ENCODE data around the gene CLDN8. TPM values are rescaled to one million over a fixed set of nuclear protein-coding genes. Genes with fewer than 3 reads are reported as not detected.

Gene CLDN8
- total and polyA plus RNA-seq, 10 of the 15 experiments (the other 5 are each of a cell fraction or from before 2014, with no cell fraction given): not detected

- DNase-seq (ENCODE audit: low read depth, low spot score) (no peak), ATAC-seq (no peak), FAIRE-seq (no peak)
- Histone ChIP-seq H3K27me3 (replicated peaks in 1 of 2; ENCODE audit: control insufficient read depth in 2 of 2, insufficient read depth in 2 of 2, low read length in 1 of 2) (no peaks in the 10 kb centered on the region), H3K9me3 (replicated peaks; ENCODE audit: control insufficient read depth, insufficient read depth, low read length) (no peaks in the 10 kb centered on the region), H3K4me2 (ENCODE audit: control insufficient read depth, insufficient read depth) (no peak overlapping the region), H3K36me3 (ENCODE audit: control insufficient read depth in 2 of 2, insufficient read depth in 2 of 2, low read length in 1 of 2) (no peaks in the 10 kb centered on the region), H3K79me2 (ENCODE audit: control insufficient read depth, insufficient read depth, low read length) (no peaks in the 10 kb centered on the region), H4K20me1 (ENCODE audit: control insufficient read depth, insufficient read depth) (no peaks in the 10 kb centered on the region), H2AFZ (ENCODE audit: control insufficient read depth, low read depth, low read length) (no peak overlapping the region), H3K4me3 (no peak overlapping the region), H3K4me1 (ENCODE audit: control insufficient read depth, insufficient read depth, low read length) (no peaks in the 10 kb centered on the region), H3K9ac (ENCODE audit: control insufficient read depth, insufficient read depth, low read length) (no peak overlapping the region), H3K27ac (ENCODE audit: control insufficient read depth, insufficient read depth) (no peak overlapping the region)
- ChIA-PET SMC1A (ENCODE audit: uncharacterized antibody, unreplicated experiment) (no interaction called here), RAD21 (ENCODE audit: unreplicated experiment) (no interaction called here), POLR2A (no interaction called here), CTCF (interaction anchor here (1.5 kb wide), 1 partner anchor 9 kb away, joined by 3 read pairs; no protein-coding TSS in a partner anchor)
- WGBS (ENCODE audit: insufficient coverage, insufficient replicate concordance, low lambda C conversion rate, missing lambda C conversion rate): 27% methylated on average over 2 of the region's 2 CpGs
- BruUV-seq (replicated peaks): no TSS peak
- TF ChIP-seq RELB (IDR thresholded peaks at IDR 0.05; ENCODE audit: low read depth): no peak
- TF ChIP-seq EZH2 (IDR thresholded peaks at IDR 0.05; ENCODE audit: borderline replicate concordance, control insufficient read depth, low read depth, low read length): no peak
- no peak for TF ChIP-seq ELK1 (IDR thresholded peaks at IDR 0.05; ENCODE audit: low read depth, low read length)
- intact Hi-C loops (cut with micrococcal nuclease; ENCODE audit: unreplicated experiment): no loop called here
- in situ Hi-C loops (cut with MboI): no loop called here
Measured at GRCh38 chr21:30186242-30186641, 29.7 kb downstream of the CLDN8 start.

- Histone ChIP-seq H3K79me2 (ENCODE audit: control insufficient read depth, insufficient read depth, low read length) (no peaks in the 10 kb centered on the region), H3K27ac (ENCODE audit: control insufficient read depth, insufficient read depth) (no peak overlapping the region), H4K20me1 (ENCODE audit: control insufficient read depth, insufficient read depth) (no peaks in the 10 kb centered on the region), H2AFZ (ENCODE audit: control insufficient read depth, low read depth, low read length) (no peak overlapping the region), H3K4me1 (ENCODE audit: control insufficient read depth, insufficient read depth, low read length) (no peaks in the 10 kb centered on the region), H3K9me3 (replicated peaks; ENCODE audit: control insufficient read depth, insufficient read depth, low read length) (no peaks in the 10 kb centered on the region), H3K9ac (ENCODE audit: control insufficient read depth, insufficient read depth, low read length) (no peak overlapping the region), H3K4me2 (ENCODE audit: control insufficient read depth, insufficient read depth) (no peak overlapping the region), H3K36me3 (ENCODE audit: control insufficient read depth in 2 of 2, insufficient read depth in 2 of 2, low read length in 1 of 2) (no peaks in the 10 kb centered on the region), H3K27me3 (replicated peaks in 1 of 2; ENCODE audit: control insufficient read depth in 2 of 2, insufficient read depth in 2 of 2, low read length in 1 of 2) (no peaks in the 10 kb centered on the region), H3K4me3 (no peak overlapping the region)
- ATAC-seq (no peak), DNase-seq (ENCODE audit: low read depth, low spot score) (no peak), FAIRE-seq (no peak)
- ChIA-PET SMC1A (ENCODE audit: uncharacterized antibody, unreplicated experiment) (no interaction called here), RAD21 (ENCODE audit: unreplicated experiment) (no interaction called here), POLR2A (no interaction called here), CTCF (no interaction called here)
- no peak for TF ChIP-seq DPF2 (IDR thresholded peaks at IDR 0.05)
- TF ChIP-seq POLR2A (IDR thresholded peaks at IDR 0.05; ENCODE audit: low read depth, low read length): no peak
- TF ChIP-seq ZNF217 (IDR thresholded peaks at IDR 0.05): no peak
- no peak for TF ChIP-seq GATAD2B (conservative IDR thresholded peaks at IDR 0.05; ENCODE audit: low read depth)
- TF ChIP-seq RB1 (IDR thresholded peaks at IDR 0.05; ENCODE audit: borderline replicate concordance): no peak
- TF ChIP-seq BCL11A (IDR thresholded peaks at IDR 0.05; ENCODE audit: low read depth, low read length): no peak
- TF ChIP-seq BCLAF1 (IDR thresholded peaks at IDR 0.05): no peak
- TF ChIP-seq IRF3 (IDR thresholded peaks at IDR 0.05): no peak
- no peak for TF ChIP-seq ATF7 (IDR thresholded peaks at IDR 0.05; ENCODE audit: low read depth)
- TF ChIP-seq NFYB (IDR thresholded peaks at IDR 0.05; ENCODE audit: insufficient read depth, low read depth, low read length): no peak
- in situ Hi-C loops (cut with MboI): no loop called here
- no TSS peak for BruUV-seq (replicated peaks)
- 38% methylated on average over 3 of the region's 3 CpGs for WGBS (ENCODE audit: insufficient coverage, insufficient replicate concordance, low lambda C conversion rate, missing lambda C conversion rate)
- intact Hi-C loops (cut with micrococcal nuclease; ENCODE audit: unreplicated experiment): no loop called here
Measured at GRCh38 chr21:30168086-30168485, 47.8 kb downstream of the CLDN8 start.
